Measurements from ENCODE around the gene ARAP1.

ARAP1 gene

GRCh38 chr11:72681226-72682153, 70.7 kb downstream of the ARAP1 start:
- no peak for DNase-seq

- DNase-seq = no peak
These were observed 71.5 kb downstream of the ARAP1 start for GRCh38 chr11:72680624-72681158.

GRCh38 chr11:72679869-72680268, 72.3 kb downstream of the ARAP1 start:
- no peak for DNase-seq

- no peak for DNase-seq
These were observed 73.7 kb downstream of the ARAP1 start for GRCh38 chr11:72678524-72678923.

- no peak for DNase-seq
These were observed 75.3 kb downstream of the ARAP1 start for GRCh38 chr11:72676861-72677341.

- no peak for DNase-seq
These were observed 77.0 kb downstream of the ARAP1 start for GRCh38 chr11:72675221-72675620.

GRCh38 chr11:72673943-72674828, 78.0 kb downstream of the ARAP1 start, which contains the start of gene PDE2A:
TSS of gene PDE2A (minus strand) at chr11:72674422. CDS start at chr11:72674207, 215 bp downstream.
- no peak for DNase-seq

- no peak for DNase-seq
These were observed 78.8 kb downstream of the ARAP1 start for GRCh38 chr11:72673284-72673942.

- no peak for DNase-seq
These were observed 79.5 kb downstream of the ARAP1 start for GRCh38 chr11:72672597-72673238.

- no peak for DNase-seq
These were observed 80.8 kb downstream of the ARAP1 start for GRCh38 chr11:72671152-72672099.

GRCh38 chr11:72670041-72670440, 82.2 kb downstream of the ARAP1 start:
- DNase-seq = no peak

GRCh38 chr11:72669527-72669926, 82.7 kb downstream of the ARAP1 start:
- no peak for DNase-seq

GRCh38 chr11:72668629-72669347, 83.4 kb downstream of the ARAP1 start:
- DNase-seq = no peak

GRCh38 chr11:72665911-72666472, 86.2 kb downstream of the ARAP1 start:
- no peak for DNase-seq

GRCh38 chr11:72662036-72662435, 90.2 kb downstream of the ARAP1 start:
- no peak for DNase-seq

- DNase-seq = no peak
These were observed 90.7 kb downstream of the ARAP1 start for GRCh38 chr11:72661486-72661885.

GRCh38 chr11:72658989-72659640, 93.1 kb downstream of the ARAP1 start:
- DNase-seq = no peak

- no peak for DNase-seq
These were observed 94.7 kb downstream of the ARAP1 start for GRCh38 chr11:72657411-72658100.

Measured in activated gamma-delta T cell (primary cell).